ENCODE data around the gene KNDC1.

GRCh38 chr10:133162910-133163856 lies 3.2 kb downstream of the KNDC1 start:
- TF ChIP-seq ZNF274 (IDR thresholded peaks at IDR 0.05; ENCODE audit: low read depth, low read length) (no peak), YY1 (IDR thresholded peaks at IDR 0.05; ENCODE audit: insufficient read depth, insufficient read length) (no peak)
